ENCODE data around the gene RNLS. TPM values are rescaled to one million over a fixed set of nuclear protein-coding genes. Genes with fewer than 3 reads are reported as not detected.

Gene RNLS
- total and polyA plus RNA-seq, 2 of the 4 experiments (the other 2 are of a cell fraction) = 4.5 to 7.0 TPM

DNA sequence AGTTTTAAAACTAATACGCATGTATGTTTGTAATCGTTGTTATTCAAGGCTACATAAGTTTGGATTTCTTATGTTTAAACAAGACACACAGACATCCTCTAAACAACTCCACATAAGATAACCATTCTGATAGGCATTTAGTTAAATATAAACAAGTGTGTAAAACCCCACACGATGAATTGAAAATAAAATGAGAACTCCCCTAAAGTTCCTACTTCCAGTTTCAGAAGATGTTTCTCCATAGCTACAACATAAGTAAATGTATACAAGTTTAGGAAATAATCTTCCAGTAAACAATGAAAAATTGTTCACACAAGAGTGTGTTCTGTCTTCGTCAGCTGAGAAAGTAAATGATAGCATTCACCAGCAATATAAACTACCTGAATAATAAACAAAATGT is 246.8 kb downstream of the RNLS start:
- H3K9ac ChIP-seq (ENCODE audit: low read depth, low read length) = no peak overlapping the region
- no peak overlapping the region for H2AFZ ChIP-seq (replicated peaks; ENCODE audit: low read length, poor library complexity)
- no peak overlapping the region for H2BK20ac ChIP-seq (ENCODE audit: low read depth, low read length)
- no peak overlapping the region for H2BK5ac ChIP-seq (ENCODE audit: low read depth, low read length, poor library complexity, severe bottlenecking)
- H2BK120ac ChIP-seq (ENCODE audit: low read depth, low read length) = no peak overlapping the region
- no peaks in the 10 kb centered on the region for H3K9me3 ChIP-seq (ENCODE audit: control insufficient read depth, insufficient read depth, low read length)
- no peaks in the 10 kb centered on the region; the same call in 1 of the 2 replicates for H3K9me1 ChIP-seq (ENCODE audit: insufficient read depth, low read length)
- no peak overlapping the region for H3K14ac ChIP-seq (replicated peaks; ENCODE audit: low read depth, low read length)
- no peak overlapping the region for H2AK5ac ChIP-seq (ENCODE audit: low read depth, low read length)
- DNase-seq (no peak), ATAC-seq (ENCODE audit: low read depth) (no peak)
- H3K27me3 ChIP-seq (ENCODE audit: control insufficient read depth, insufficient read depth, low read length) = no peaks in the 10 kb centered on the region; the same call in 1 of the 2 replicates
- no peak overlapping the region for H3K27ac ChIP-seq (ENCODE audit: insufficient read depth, low read length)
- no peak overlapping the region for H3K18ac ChIP-seq (ENCODE audit: low read depth, low read length)
- H4K20me1 ChIP-seq (ENCODE audit: insufficient read depth, low read length) = no peaks in the 10 kb centered on the region
- no peak overlapping the region for H3K4me3 ChIP-seq (ENCODE audit: insufficient read depth, low read depth, low read length)
- in situ Hi-C loops (cut with MboI; ENCODE audit: low sequenced_read_pairs) = no loop called here
- POLR2A ChIA-PET (ENCODE audit: unreplicated experiment) = no interaction called here
- H3K4me2 ChIP-seq (ENCODE audit: low read depth, low read length) = no peak overlapping the region
- dilution Hi-C loops (cut with HindIII; ENCODE audit: low sequenced_read_pairs, unreplicated experiment) = no loop called here
- H4K5ac ChIP-seq (ENCODE audit: low read depth, low read length) = no peak overlapping the region
- no peaks in the 10 kb centered on the region for H3K79me1 ChIP-seq (ENCODE audit: low read depth in 1 of 2, low read length in 2 of 2)
- H3K56ac ChIP-seq (ENCODE audit: extremely low read depth, insufficient read depth, low read length) = no peak overlapping the region
- no peak overlapping the region for H2AK9ac ChIP-seq (replicated peaks; ENCODE audit: low read depth, low read length, poor library complexity)
- H2BK15ac ChIP-seq (ENCODE audit: low read depth, low read length) = no peak overlapping the region
- H3K4me1 ChIP-seq (ENCODE audit: control insufficient read depth, insufficient read depth, low read length) = no peaks in the 10 kb centered on the region
- no peak overlapping the region for H4K8ac ChIP-seq (ENCODE audit: low read depth in 2 of 2, low read length in 2 of 2)
- CTCF ChIA-PET = interaction anchor here (1.3 to 1.6 kb wide), 2 partner anchors 11 to 18 kb away, joined by 3 read pairs; no protein-coding TSS in a partner anchor
- no peak overlapping the region for H3K23ac ChIP-seq (ENCODE audit: low read depth, low read length)
- TF ChIP-seq, protein P1, sequence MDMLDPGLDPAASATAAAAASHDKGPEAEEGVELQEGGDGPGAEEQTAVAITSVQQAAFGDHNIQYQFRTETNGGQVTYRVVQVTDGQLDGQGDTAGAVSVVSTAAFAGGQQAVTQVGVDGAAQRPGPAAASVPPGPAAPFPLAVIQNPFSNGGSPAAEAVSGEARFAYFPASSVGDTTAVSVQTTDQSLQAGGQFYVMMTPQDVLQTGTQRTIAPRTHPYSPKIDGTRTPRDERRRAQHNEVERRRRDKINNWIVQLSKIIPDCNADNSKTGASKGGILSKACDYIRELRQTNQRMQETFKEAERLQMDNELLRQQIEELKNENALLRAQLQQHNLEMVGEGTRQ (IDR thresholded peaks at IDR 0.05; ENCODE audit: low read depth, low read length) = no peak
- TF ChIP-seq MAFK (IDR thresholded peaks at IDR 0.05; ENCODE audit: low read depth, low read length) = no peak
- TF ChIP-seq FOS (IDR thresholded peaks at IDR 0.05; ENCODE audit: low read depth, low read length) = no peak
- no peak for TF ChIP-seq NFE2L2 (IDR thresholded peaks at IDR 0.05; ENCODE audit: low read depth, low read length)
- no peak for TF ChIP-seq CHD1 (IDR thresholded peaks at IDR 0.05; ENCODE audit: low read depth, low read length)
- no peaks in the 10 kb centered on the region for H3K36me3 ChIP-seq (ENCODE audit: control insufficient read depth, insufficient read depth, low read length)
- WGBS, 2 experiments (ENCODE audit: extremely low coverage in 2 of 2, insufficient read length in 1 of 2) = no CpG with 5 or more reads among the region's 4 CpGs
- no peak overlapping the region for H3K4ac ChIP-seq (ENCODE audit: low read depth, low read length)
- BruUV-seq (replicated peaks) = no TSS peak
- intact Hi-C loops (cut with micrococcal nuclease) = no loop called here
- H4K91ac ChIP-seq (ENCODE audit: insufficient read depth, low read depth, low read length) = no peak overlapping the region

Measured in IMR-90 (cell line).